H1 (cell line): ENCODE measurements around the gene CADM1. TPM values are rescaled to one million over a fixed set of nuclear protein-coding genes. Genes with fewer than 3 reads are reported as not detected.

Experiments
- CTCF ChIA-PET: fragments of 300-600 bp; sonication (Branson Sonifier 250); formaldehyde crosslinking; loops from one replicate; lab custom pipeline; 2021; ENCODE audit not compliant: partially characterized antibody; lab: Charles Lee
- POLR2A ChIA-PET: fragments of 300-600 bp; sonication (Branson Sonifier 250); formaldehyde crosslinking; loops from one replicate; lab custom pipeline; 2021; ENCODE audit warnings: inconsistent platforms; ENCODE audit not compliant: partially characterized antibody; lab: Charles Lee
- DNase-seq, 2 experiments: peaks; one replicate each; pipeline versions ENCODE4 v3.0.0 to v3.0.0-alpha.2; 2010 to 2022; ENCODE audit warnings: low spot score in 2 of 2, low read depth in 1 of 2, mixed read lengths in 1 of 2
- FAIRE-seq: peaks from 2 replicates; lab custom pipeline; 2011; peaks lifted over from hg19 to GRCh38; lab: Jason Lieb, UNC
- H2AFZ ChIP-seq: 2 replicates; pipeline ENCODE4 v1.8.1; 2012; ENCODE audit warnings: low read length, inconsistent platforms
- H2AK5ac ChIP-seq: 2 replicates; pipeline ENCODE4 v1.6.1; 2013; ENCODE audit warnings: low read depth, low read length
- H2BK120ac ChIP-seq: replicated peaks from 2 replicates; pipeline ENCODE3; 2013; ENCODE audit warnings: low read depth, low read length, inconsistent platforms
- H2BK12ac ChIP-seq: 2 replicates; pipeline ENCODE4 v1.6.1; 2013; ENCODE audit warnings: low read depth, low read length
- H2BK15ac ChIP-seq: 2 replicates; pipeline ENCODE4 v1.6.1; 2013; ENCODE audit warnings: low read length
- H2BK20ac ChIP-seq: 2 replicates; pipeline ENCODE4 v1.6.1; 2013; ENCODE audit warnings: low read length
- H2BK5ac ChIP-seq: 2 replicates; pipeline ENCODE4 v1.6.1; 2013; ENCODE audit warnings: low read depth, low read length
- H3K14ac ChIP-seq: 2 replicates; pipeline ENCODE4 v1.6.1; 2013; ENCODE audit warnings: inconsistent platforms; ENCODE audit not compliant: insufficient read length
- H3K18ac ChIP-seq: 2 replicates; pipeline ENCODE4 v1.6.1; 2013; ENCODE audit warnings: low read length; ENCODE audit errors: extremely low read depth
- H3K23ac ChIP-seq: 2 replicates; pipeline ENCODE4 v1.6.1; 2013; ENCODE audit warnings: inconsistent platforms; ENCODE audit not compliant: insufficient read length
- H3K23me2 ChIP-seq: 2 replicates; pipeline ENCODE4 v1.6.1; 2013; ENCODE audit warnings: low read depth, low read length
- H3K27ac ChIP-seq: 2 replicates; pipeline ENCODE4 v1.6.1; 2011; ENCODE audit warnings: low read depth, low read length, inconsistent platforms
- H3K27me3 ChIP-seq, 4 experiments: replicated peaks in 1 of 4; 1 replicate in 1 of 4; 2 replicates in 3 of 4; pipeline versions ENCODE4 v1.6.1 to v1.8.1; 2011 to 2013; ENCODE audit warnings: low read length in 3 of 4, mild to moderate bottlenecking in 3 of 4, inconsistent platforms in 2 of 4, mixed read lengths in 2 of 4, moderate library complexity in 1 of 4; ENCODE audit not compliant: control insufficient read depth in 3 of 4, insufficient read depth in 3 of 4; ENCODE audit errors: extremely low read depth in 1 of 4
- H3K36me3 ChIP-seq, 4 experiments: 2 replicates each; pipeline versions ENCODE4 v1.6.1 to v1.8.1; 2011 to 2013; ENCODE audit warnings: mild to moderate bottlenecking in 4 of 4, low read length in 3 of 4, moderate library complexity in 2 of 4, control low read depth in 1 of 4, inconsistent platforms in 1 of 4; ENCODE audit not compliant: insufficient read depth in 4 of 4, control insufficient read depth in 2 of 4
- H3K4ac ChIP-seq: replicated peaks from 2 replicates; pipeline ENCODE3; 2013; ENCODE audit warnings: low read length, low read depth, mixed read lengths, inconsistent platforms; ENCODE audit not compliant: insufficient read length
- H3K4me1 ChIP-seq, 4 experiments: replicated peaks in 1 of 4; 1 replicate in 1 of 4; 2 replicates in 3 of 4; pipeline versions ENCODE4 v1.6.1 to v1.8.1; 2011 to 2013; ENCODE audit warnings: low read length in 3 of 4, inconsistent platforms in 2 of 4, mixed read lengths in 1 of 4; ENCODE audit not compliant: insufficient read depth in 4 of 4, control insufficient read depth in 3 of 4
- H3K4me2 ChIP-seq, 2 experiments: 2 replicates each; pipeline versions ENCODE4 v1.6.1 to v1.8.1; 2011 to 2013; ENCODE audit warnings: low read depth in 2 of 2, low read length in 2 of 2, control low read depth in 1 of 2, inconsistent platforms in 1 of 2, mild to moderate bottlenecking in 1 of 2; ENCODE audit not compliant: insufficient read depth in 1 of 2
- H3K4me3 ChIP-seq, 4 experiments: fragments of 200-600, 300-600 bp in 1 of 4; sonication (generic), shearing (Covaris generic), sonication (Bioruptor Twin) in 1 of 4; 2 replicates each; pipeline versions ENCODE4 v1.5.1 to v1.8.1; 2011 to 2016; ENCODE audit warnings: low read length in 4 of 4, low read depth in 3 of 4, control low read depth in 2 of 4, inconsistent platforms in 2 of 4, mild to moderate bottlenecking in 2 of 4, mixed read lengths in 1 of 4, moderate library complexity in 1 of 4; ENCODE audit not compliant: insufficient read depth in 2 of 4; ENCODE audit errors: extremely low read depth in 1 of 4
- H3K56ac ChIP-seq: replicated peaks from 2 replicates; pipeline ENCODE3; 2013; ENCODE audit warnings: low read depth, mild to moderate bottlenecking, mixed read lengths, low read length, inconsistent platforms; ENCODE audit not compliant: insufficient read length
- H3K79me1 ChIP-seq: 2 replicates; pipeline ENCODE4 v1.6.1; 2013; ENCODE audit warnings: low read depth, low read length, control low read depth
- H3K79me2 ChIP-seq, 2 experiments: 2 replicates each; pipeline versions ENCODE4 v1.6.1 to v1.8.1; 2012 to 2013; ENCODE audit warnings: low read length in 2 of 2, mild to moderate bottlenecking in 2 of 2, inconsistent platforms in 1 of 2; ENCODE audit not compliant: insufficient read depth in 2 of 2, control insufficient read depth in 1 of 2
- H3K9ac ChIP-seq, 4 experiments: replicated peaks in 1 of 4; 1 replicate in 1 of 4; 2 replicates in 3 of 4; pipeline versions ENCODE4 v1.6.1 to v1.8.1; 2011 to 2013; ENCODE audit warnings: low read depth in 3 of 4, low read length in 3 of 4, control low read depth in 2 of 4, mild to moderate bottlenecking in 2 of 4, moderate library complexity in 2 of 4, inconsistent platforms in 1 of 4; ENCODE audit errors: extremely low read depth in 1 of 4
- H3K9me3 ChIP-seq, 2 experiments: 2 replicates each; pipeline versions ENCODE4 v1.6.1 to v1.8.1; 2012 to 2013; ENCODE audit warnings: mild to moderate bottlenecking in 2 of 2, moderate library complexity in 2 of 2, control low read depth in 1 of 2, inconsistent platforms in 1 of 2, low read depth in 1 of 2, low read length in 1 of 2, mixed read lengths in 1 of 2; ENCODE audit not compliant: insufficient read depth in 2 of 2
- H4K20me1 ChIP-seq, 2 experiments: replicated peaks in 1 of 2; 2 replicates each; pipeline versions ENCODE3 to v1.8.1; 2011 to 2013; ENCODE audit warnings: inconsistent platforms in 2 of 2, low read length in 2 of 2, mild to moderate bottlenecking in 1 of 2; ENCODE audit not compliant: insufficient read depth in 2 of 2, control insufficient read depth in 1 of 2
- H4K5ac ChIP-seq: 2 replicates; pipeline ENCODE4 v1.6.1; 2013; ENCODE audit warnings: low read length, low read depth, mixed read lengths, inconsistent platforms; ENCODE audit not compliant: insufficient read length
- H4K8ac ChIP-seq: 2 replicates; pipeline ENCODE4 v1.8.0; 2013; ENCODE audit warnings: mild to moderate bottlenecking, moderate library complexity, low read length, inconsistent platforms; ENCODE audit not compliant: insufficient read depth; ENCODE audit errors: extremely low read depth
- H4K91ac ChIP-seq: replicated peaks from 2 replicates; pipeline ENCODE3; 2013; ENCODE audit warnings: low read length, mixed read lengths, inconsistent platforms; ENCODE audit not compliant: insufficient read length
- ASH2L ChIP-seq: fragments of 200-600, 300-600 bp; sonication (generic); IDR thresholded peaks from one replicate; pipeline ENCODE4 v1.7.1; 2017; ENCODE audit warnings: low read length
- EZH2 ChIP-seq: fragments of 200-600 bp; sonication (generic); IDR thresholded peaks from 2 replicates; pipeline ENCODE4 v1.7.1; 2012; ENCODE audit warnings: low read depth, mild to moderate bottlenecking, moderate library complexity, low read length, inconsistent platforms; ENCODE audit not compliant: severe bottlenecking
- GABPA ChIP-seq: IDR thresholded peaks from 2 replicates; pipeline ENCODE4 v1.6.1; 2011; ENCODE audit warnings: mild to moderate bottlenecking, low read length, moderate library complexity, borderline replicate concordance; ENCODE audit not compliant: insufficient read depth
- MAX ChIP-seq: IDR thresholded peaks from 2 replicates; pipeline ENCODE4 v1.6.1; 2012; ENCODE audit warnings: inconsistent platforms
- WGBS, 2 experiments: shearing (Covaris generic) in 1 of 2; methylation state at CpG; one replicate each; pipeline versions ENCODE4 v1.1.6 to v1.1.7; 2013 to 2015; ENCODE audit warnings: low lambda C conversion rate in 2 of 2, mixed read lengths in 2 of 2, inconsistent platforms in 1 of 2, low coverage in 1 of 2, missing lambda C conversion rate in 1 of 2; ENCODE audit not compliant: insufficient replicate concordance in 2 of 2, insufficient coverage in 1 of 2, insufficient read length in 1 of 2; ENCODE audit errors: extremely low coverage in 1 of 2, missing lambda C conversion rate in 1 of 2; 5-methylcytosine and 5-hydroxymethylcytosine counted together
- polyA plus RNA-seq, 7 experiments: library from polyadenylated mRNA; depleted of rRNA in 3 of 7; stranded (reverse) in 5 of 7; unstranded in 2 of 7; fragments of >200 nt in 5 of 7; fragments of 200-250 nt in 2 of 7; gene quantifications; 1 replicate in 5 of 7; 2 replicates in 1 of 7; 4 replicates in 1 of 7; pipeline versions ENCODE4 v1.2.1 to v1.2.3, GENCODE V29; 2011 to 2013; ENCODE audit warnings: missing spikeins in 2 of 7, mixed read lengths in 2 of 7
- total RNA-seq: library from RNA; stranded (reverse); fragmentation: NEBNext Ultra II Directional; extraction: Animal tissue kit (Norgen Biotek cat#: 25700); gene quantifications from 2 replicates; pipeline ENCODE4 v1.2.1, GENCODE V29; 2021

The CADM1 gene
- total and polyA plus RNA-seq, 2 of the 8 experiments (the other 6 are each of a cell fraction or from before 2014, with no cell fraction given), result 8.3 to 25.3 TPM

DNA sequence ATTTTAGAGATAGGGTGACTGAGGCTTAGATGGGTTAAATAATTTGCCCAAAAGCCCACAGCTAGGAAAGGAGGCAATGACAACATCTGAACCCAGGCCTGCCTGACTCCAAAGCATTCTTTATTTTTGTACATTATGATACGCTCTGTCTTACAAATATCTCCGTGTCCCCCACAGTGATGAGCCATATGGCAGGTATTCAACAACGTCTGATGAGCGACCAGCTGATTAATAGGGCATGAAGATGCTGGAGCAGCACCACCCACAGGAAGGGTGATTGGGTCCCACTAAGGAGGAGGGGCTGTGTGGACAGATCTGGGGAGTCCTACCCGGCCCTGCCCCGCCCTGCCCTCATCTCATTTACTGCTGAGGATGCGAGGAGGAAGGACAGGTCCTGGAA lies 380.6 kb downstream of the CADM1 start:
- CTCF ChIA-PET, result interaction anchor here (1.3 to 2.4 kb wide), 4 partner anchors 9 to 19 kb away, joined by 4 to 8 read pairs (median 6); no protein-coding TSS in a partner anchor

More for the DNA sequence above, 380.6 kb downstream of the CADM1 start:
- H2BK12ac ChIP-seq, result no peak overlapping the region
- no peaks in the 10 kb centered on the region for H3K79me1 ChIP-seq
- H3K27me3 ChIP-seq, result peaks cover 0 to 3% (median 0%) of the 10 kb centered on the region in 4 experiments; a peak in 1 of 7 replicates
- POLR2A ChIA-PET, result no interaction called here
- no peak overlapping the region for H3K9ac ChIP-seq
- H2BK15ac ChIP-seq, result no peak overlapping the region
- H4K91ac ChIP-seq, result no peak overlapping the region
- no peaks in the 10 kb centered on the region for H3K9me3 ChIP-seq
- H4K5ac ChIP-seq, result no peak overlapping the region
- no peak overlapping the region for H2AFZ ChIP-seq
- H3K23ac ChIP-seq, result no peak overlapping the region
- no peak for FAIRE-seq
- peaks cover 0 to 10% (median under 1%) of the 10 kb centered on the region in 4 experiments; a peak in 5 of 7 replicates for H3K4me1 ChIP-seq
- no peaks in the 10 kb centered on the region for H3K79me2 ChIP-seq
- no peak overlapping the region for H2BK20ac ChIP-seq
- H3K14ac ChIP-seq, result no peak overlapping the region
- H4K8ac ChIP-seq, result no peak overlapping the region
- no peak overlapping the region for H3K56ac ChIP-seq
- no peak overlapping the region for H3K4me3 ChIP-seq
- no peak overlapping the region for H3K27ac ChIP-seq
- no peak for DNase-seq
- no peaks in the 10 kb centered on the region for H3K36me3 ChIP-seq
- no peak overlapping the region for H3K4me2 ChIP-seq
- H3K18ac ChIP-seq, result no peak overlapping the region
- no peaks in the 10 kb centered on the region for H4K20me1 ChIP-seq
- 98% methylated on average over 7 of the region's 7 CpGs; no CpG with 5 or more reads in 1 of the 2 experiments for WGBS, 2 experiments
- no peak overlapping the region for H2BK120ac ChIP-seq
- H3K4ac ChIP-seq, result no peak overlapping the region
- no peak overlapping the region for H2BK5ac ChIP-seq
- TF ChIP-seq EZH2, result no peak
- no peak for TF ChIP-seq GABPA
- TF ChIP-seq ASH2L, result no peak
- TF ChIP-seq MAX, result no peak
- TF ChIP-seq, all 59 proteins: peak for 0
- no peaks in the 10 kb centered on the region for H3K23me2 ChIP-seq
- no peak overlapping the region for H2AK5ac ChIP-seq
